H1 (cell line): Measurements from ENCODE around the gene STK16. TPM values are rescaled to one million over a fixed set of nuclear protein-coding genes. Genes with fewer than 3 reads are reported as not detected.

Source experiments
- CTCF ChIA-PET: fragments of 300-600 bp; sonication (Branson Sonifier 250); formaldehyde crosslinking; loops from one replicate; lab custom pipeline; 2021; ENCODE audit not compliant: partially characterized antibody; lab: Charles Lee
- POLR2A ChIA-PET: fragments of 300-600 bp; sonication (Branson Sonifier 250); formaldehyde crosslinking; loops from one replicate; lab custom pipeline; 2021; ENCODE audit warnings: inconsistent platforms; ENCODE audit not compliant: partially characterized antibody; lab: Charles Lee
- DNase-seq, 2 experiments: peaks; one replicate each; pipeline versions ENCODE4 v3.0.0 to v3.0.0-alpha.2; 2010 to 2022; ENCODE audit warnings: low spot score in 2 of 2, low read depth in 1 of 2, mixed read lengths in 1 of 2
- FAIRE-seq: peaks from 2 replicates; lab custom pipeline; 2011; peaks lifted over from hg19 to GRCh38; lab: Jason Lieb, UNC
- H2AFZ ChIP-seq: 2 replicates; pipeline ENCODE4 v1.8.1; 2012; ENCODE audit warnings: low read length, inconsistent platforms
- H2AK5ac ChIP-seq: 2 replicates; pipeline ENCODE4 v1.6.1; 2013; ENCODE audit warnings: low read depth, low read length
- H2BK120ac ChIP-seq: replicated peaks from 2 replicates; pipeline ENCODE3; 2013; ENCODE audit warnings: low read depth, low read length, inconsistent platforms
- H2BK12ac ChIP-seq: 2 replicates; pipeline ENCODE4 v1.6.1; 2013; ENCODE audit warnings: low read depth, low read length
- H2BK15ac ChIP-seq: 2 replicates; pipeline ENCODE4 v1.6.1; 2013; ENCODE audit warnings: low read length
- H2BK20ac ChIP-seq: 2 replicates; pipeline ENCODE4 v1.6.1; 2013; ENCODE audit warnings: low read length
- H2BK5ac ChIP-seq: 2 replicates; pipeline ENCODE4 v1.6.1; 2013; ENCODE audit warnings: low read depth, low read length
- H3K14ac ChIP-seq: 2 replicates; pipeline ENCODE4 v1.6.1; 2013; ENCODE audit warnings: inconsistent platforms; ENCODE audit not compliant: insufficient read length
- H3K18ac ChIP-seq: 2 replicates; pipeline ENCODE4 v1.6.1; 2013; ENCODE audit warnings: low read length; ENCODE audit errors: extremely low read depth
- H3K23ac ChIP-seq: 2 replicates; pipeline ENCODE4 v1.6.1; 2013; ENCODE audit warnings: inconsistent platforms; ENCODE audit not compliant: insufficient read length
- H3K23me2 ChIP-seq: 2 replicates; pipeline ENCODE4 v1.6.1; 2013; ENCODE audit warnings: low read depth, low read length
- H3K27ac ChIP-seq: 2 replicates; pipeline ENCODE4 v1.6.1; 2011; ENCODE audit warnings: low read depth, low read length, inconsistent platforms
- H3K27me3 ChIP-seq, 4 experiments: replicated peaks in 1 of 4; 1 replicate in 1 of 4; 2 replicates in 3 of 4; pipeline versions ENCODE4 v1.6.1 to v1.8.1; 2011 to 2013; ENCODE audit warnings: low read length in 3 of 4, mild to moderate bottlenecking in 3 of 4, inconsistent platforms in 2 of 4, mixed read lengths in 2 of 4, moderate library complexity in 1 of 4; ENCODE audit not compliant: control insufficient read depth in 3 of 4, insufficient read depth in 3 of 4; ENCODE audit errors: extremely low read depth in 1 of 4
- H3K36me3 ChIP-seq, 4 experiments: 2 replicates each; pipeline versions ENCODE4 v1.6.1 to v1.8.1; 2011 to 2013; ENCODE audit warnings: mild to moderate bottlenecking in 4 of 4, low read length in 3 of 4, moderate library complexity in 2 of 4, control low read depth in 1 of 4, inconsistent platforms in 1 of 4; ENCODE audit not compliant: insufficient read depth in 4 of 4, control insufficient read depth in 2 of 4
- H3K4ac ChIP-seq: replicated peaks from 2 replicates; pipeline ENCODE3; 2013; ENCODE audit warnings: low read length, low read depth, mixed read lengths, inconsistent platforms; ENCODE audit not compliant: insufficient read length
- H3K4me1 ChIP-seq, 4 experiments: replicated peaks in 1 of 4; 1 replicate in 1 of 4; 2 replicates in 3 of 4; pipeline versions ENCODE4 v1.6.1 to v1.8.1; 2011 to 2013; ENCODE audit warnings: low read length in 3 of 4, inconsistent platforms in 2 of 4, mixed read lengths in 1 of 4; ENCODE audit not compliant: insufficient read depth in 4 of 4, control insufficient read depth in 3 of 4
- H3K4me2 ChIP-seq, 2 experiments: 2 replicates each; pipeline versions ENCODE4 v1.6.1 to v1.8.1; 2011 to 2013; ENCODE audit warnings: low read depth in 2 of 2, low read length in 2 of 2, control low read depth in 1 of 2, inconsistent platforms in 1 of 2, mild to moderate bottlenecking in 1 of 2; ENCODE audit not compliant: insufficient read depth in 1 of 2
- H3K4me3 ChIP-seq, 4 experiments: fragments of 200-600, 300-600 bp in 1 of 4; sonication (generic), shearing (Covaris generic), sonication (Bioruptor Twin) in 1 of 4; 2 replicates each; pipeline versions ENCODE4 v1.5.1 to v1.8.1; 2011 to 2016; ENCODE audit warnings: low read length in 4 of 4, low read depth in 3 of 4, control low read depth in 2 of 4, inconsistent platforms in 2 of 4, mild to moderate bottlenecking in 2 of 4, mixed read lengths in 1 of 4, moderate library complexity in 1 of 4; ENCODE audit not compliant: insufficient read depth in 2 of 4; ENCODE audit errors: extremely low read depth in 1 of 4
- H3K56ac ChIP-seq: replicated peaks from 2 replicates; pipeline ENCODE3; 2013; ENCODE audit warnings: low read depth, mild to moderate bottlenecking, mixed read lengths, low read length, inconsistent platforms; ENCODE audit not compliant: insufficient read length
- H3K79me1 ChIP-seq: 2 replicates; pipeline ENCODE4 v1.6.1; 2013; ENCODE audit warnings: low read depth, low read length, control low read depth
- H3K79me2 ChIP-seq, 2 experiments: 2 replicates each; pipeline versions ENCODE4 v1.6.1 to v1.8.1; 2012 to 2013; ENCODE audit warnings: low read length in 2 of 2, mild to moderate bottlenecking in 2 of 2, inconsistent platforms in 1 of 2; ENCODE audit not compliant: insufficient read depth in 2 of 2, control insufficient read depth in 1 of 2
- H3K9ac ChIP-seq, 4 experiments: replicated peaks in 1 of 4; 1 replicate in 1 of 4; 2 replicates in 3 of 4; pipeline versions ENCODE4 v1.6.1 to v1.8.1; 2011 to 2013; ENCODE audit warnings: low read depth in 3 of 4, low read length in 3 of 4, control low read depth in 2 of 4, mild to moderate bottlenecking in 2 of 4, moderate library complexity in 2 of 4, inconsistent platforms in 1 of 4; ENCODE audit errors: extremely low read depth in 1 of 4
- H3K9me3 ChIP-seq, 2 experiments: 2 replicates each; pipeline versions ENCODE4 v1.6.1 to v1.8.1; 2012 to 2013; ENCODE audit warnings: mild to moderate bottlenecking in 2 of 2, moderate library complexity in 2 of 2, control low read depth in 1 of 2, inconsistent platforms in 1 of 2, low read depth in 1 of 2, low read length in 1 of 2, mixed read lengths in 1 of 2; ENCODE audit not compliant: insufficient read depth in 2 of 2
- H4K20me1 ChIP-seq, 2 experiments: replicated peaks in 1 of 2; 2 replicates each; pipeline versions ENCODE3 to v1.8.1; 2011 to 2013; ENCODE audit warnings: inconsistent platforms in 2 of 2, low read length in 2 of 2, mild to moderate bottlenecking in 1 of 2; ENCODE audit not compliant: insufficient read depth in 2 of 2, control insufficient read depth in 1 of 2
- H4K5ac ChIP-seq: 2 replicates; pipeline ENCODE4 v1.6.1; 2013; ENCODE audit warnings: low read length, low read depth, mixed read lengths, inconsistent platforms; ENCODE audit not compliant: insufficient read length
- H4K8ac ChIP-seq: 2 replicates; pipeline ENCODE4 v1.8.0; 2013; ENCODE audit warnings: mild to moderate bottlenecking, moderate library complexity, low read length, inconsistent platforms; ENCODE audit not compliant: insufficient read depth; ENCODE audit errors: extremely low read depth
- H4K91ac ChIP-seq: replicated peaks from 2 replicates; pipeline ENCODE3; 2013; ENCODE audit warnings: low read length, mixed read lengths, inconsistent platforms; ENCODE audit not compliant: insufficient read length
- ATF3 ChIP-seq: IDR thresholded peaks from 2 replicates; pipeline ENCODE4 v1.6.1; 2011; ENCODE audit warnings: low read depth, mild to moderate bottlenecking, low read length; ENCODE audit not compliant: insufficient read depth
- GABPA ChIP-seq: IDR thresholded peaks from 2 replicates; pipeline ENCODE4 v1.6.1; 2011; ENCODE audit warnings: mild to moderate bottlenecking, low read length, moderate library complexity, borderline replicate concordance; ENCODE audit not compliant: insufficient read depth
- NANOG ChIP-seq: IDR thresholded peaks from 2 replicates; pipeline ENCODE4 v1.6.1; 2011; ENCODE audit warnings: low read length, low read depth, mild to moderate bottlenecking, inconsistent platforms; ENCODE audit not compliant: insufficient read depth, poor library complexity, severe bottlenecking
- NRF1 ChIP-seq: IDR thresholded peaks from 2 replicates; pipeline ENCODE4 v1.6.1; 2011; ENCODE audit warnings: mild to moderate bottlenecking, low read depth, low read length, improper control_type of control experiment
- RAD21 ChIP-seq, 2 experiments: IDR thresholded peaks in 1 of 2; conservative IDR thresholded peaks in 1 of 2; 2 replicates each; pipeline ENCODE4 v1.6.1; 2011; ENCODE audit warnings: low read depth in 2 of 2, low read length in 2 of 2, improper control_type of control experiment in 1 of 2, inconsistent platforms in 1 of 2, mild to moderate bottlenecking in 1 of 2, moderate library complexity in 1 of 2
- TAF1 ChIP-seq: IDR thresholded peaks from 2 replicates; pipeline ENCODE4 v1.6.1; 2011; ENCODE audit warnings: mild to moderate bottlenecking, low read depth, low read length
- TAF7 ChIP-seq: optimal IDR thresholded peaks from 2 replicates; pipeline ENCODE3; 2011; ENCODE audit warnings: low read depth, mild to moderate bottlenecking, inconsistent platforms, low read length, moderate library complexity, borderline replicate concordance
- TEAD4 ChIP-seq: IDR thresholded peaks from 2 replicates; pipeline ENCODE4 v1.6.1; 2012; ENCODE audit warnings: low read depth, low read length, inconsistent platforms, mixed read lengths
- WGBS, 2 experiments: shearing (Covaris generic) in 1 of 2; methylation state at CpG; one replicate each; pipeline versions ENCODE4 v1.1.6 to v1.1.7; 2013 to 2015; ENCODE audit warnings: low lambda C conversion rate in 2 of 2, mixed read lengths in 2 of 2, inconsistent platforms in 1 of 2, low coverage in 1 of 2, missing lambda C conversion rate in 1 of 2; ENCODE audit not compliant: insufficient replicate concordance in 2 of 2, insufficient coverage in 1 of 2, insufficient read length in 1 of 2; ENCODE audit errors: extremely low coverage in 1 of 2, missing lambda C conversion rate in 1 of 2; 5-methylcytosine and 5-hydroxymethylcytosine counted together
- polyA plus RNA-seq, 7 experiments: library from polyadenylated mRNA; depleted of rRNA in 3 of 7; stranded (reverse) in 5 of 7; unstranded in 2 of 7; fragments of >200 nt in 5 of 7; fragments of 200-250 nt in 2 of 7; gene quantifications; 1 replicate in 5 of 7; 2 replicates in 1 of 7; 4 replicates in 1 of 7; pipeline versions ENCODE4 v1.2.1 to v1.2.3, GENCODE V29; 2011 to 2013; ENCODE audit warnings: missing spikeins in 2 of 7, mixed read lengths in 2 of 7
- total RNA-seq: library from RNA; stranded (reverse); fragmentation: NEBNext Ultra II Directional; extraction: Animal tissue kit (Norgen Biotek cat#: 25700); gene quantifications from 2 replicates; pipeline ENCODE4 v1.2.1, GENCODE V29; 2021

The STK16 gene
- total and polyA plus RNA-seq, 2 of the 8 experiments (the other 6 are each of a cell fraction or from before 2014, with no cell fraction given) = 21.3 to 51.4 TPM

GRCh38 chr2:219277703-219278654, 32.7 kb downstream of the STK16 start:
- H3K27me3 ChIP-seq = no peaks in the 10 kb centered on the region; a peak in 1 of 7 replicates
- no peak overlapping the region; the same call in 1 of the 2 replicates for H2BK5ac ChIP-seq
- peaks cover 9 to 23% (median 14%) of the 10 kb centered on the region in 4 experiments for H3K4me1 ChIP-seq
- ChIA-PET CTCF (interaction anchor here (0.6 to 12.1 kb wide), 30 partner anchors 8 to 1521 kb away, joined by 3 to 220 read pairs (median 4); partner anchors contain the start of genes ABCB6, GLB1L, STK16 and TUBA4A), POLR2A (interaction anchor here (0.6 to 4.5 kb wide), 10 partner anchors 9 to 109 kb away, joined by 3 to 33 read pairs (median 4); partner anchors contain the start of genes ATG9A, GLB1L, PTPRN and STK16)
- H4K20me1 ChIP-seq = no peaks in the 10 kb centered on the region
- H4K8ac ChIP-seq = no peak overlapping the region
- no peak overlapping the region; the same call in 1 of the 2 replicates for H3K18ac ChIP-seq
- no peak overlapping the region; the same call in 1 of the 2 replicates for H2AK5ac ChIP-seq
- no peak overlapping the region for H3K56ac ChIP-seq
- no peak overlapping the region for H2BK120ac ChIP-seq
- 38% methylated on average over 25 of the region's 25 CpGs; no CpG with 5 or more reads in 1 of the 2 experiments for WGBS, 2 experiments
- H3K9ac ChIP-seq = 0 out of 7 replicates have a peak overlapping the region, but pooled peaks of 1 of the 4 experiments have one; percentile 6
- H2BK15ac ChIP-seq = peak overlapping the region; percentile 31
- no peak overlapping the region for H3K14ac ChIP-seq
- H2AFZ ChIP-seq = peak overlapping the region; percentile 81
- no peaks in the 10 kb centered on the region; the same call in 1 of the 2 replicates for H3K79me1 ChIP-seq
- H2BK12ac ChIP-seq = peak overlapping the region; percentile 56; the same call in 1 of the 2 replicates
- H3K79me2 ChIP-seq = no peaks in the 10 kb centered on the region
- H3K23ac ChIP-seq = no peak overlapping the region
- H3K4ac ChIP-seq = no peak overlapping the region
- peak overlapping the region; percentile 10; the same call in 1 of the 2 replicates for H3K27ac ChIP-seq
- DNase-seq = peak in 1 of 2 experiments; percentile 94
- H4K91ac ChIP-seq = no peak overlapping the region
- peaks cover 8% of the 10 kb centered on the region; the same call in 1 of the 2 replicates for H3K23me2 ChIP-seq
- peak; percentile 50 for FAIRE-seq
- H3K9me3 ChIP-seq = no peaks in the 10 kb centered on the region
- no peak overlapping the region for H4K5ac ChIP-seq
- H3K4me3 ChIP-seq = peak overlapping the region in 3 of 4 experiments; percentile 3 to 75 (median 18); a peak in 3 of 8 replicates
- H3K4me2 ChIP-seq = peak overlapping the region; percentile 72 to 73
- H3K36me3 ChIP-seq = peaks cover 0 to 4% (median under 1%) of the 10 kb centered on the region in 4 experiments; a peak in 2 of 8 replicates
- no peak overlapping the region; the same call in 1 of the 2 replicates for H2BK20ac ChIP-seq
- TF ChIP-seq GABPA = no peak
- TF ChIP-seq TAF7 = no peak
- no peak for TF ChIP-seq NANOG
- 0 out of 2 replicates have a peak, but pooled peaks have one; percentile 31 for TF ChIP-seq TEAD4
- peak; percentile 46; the same call in 1 of the 2 replicates for TF ChIP-seq TAF1
- no peak for TF ChIP-seq NRF1
- TF ChIP-seq RAD21 (IDR thresholded peaks at IDR 0.05 in 1 of 2, conservative IDR thresholded peaks at IDR 0.05 in 1 of 2; ENCODE audit: low read depth in 2 of 2, low read length in 2 of 2) = peak; percentile 67 to 79
- no peak for TF ChIP-seq ATF3
